ENCODE results near the gene PIN1. TPM values are rescaled to one million over a fixed set of nuclear protein-coding genes. Genes with fewer than 3 reads are reported as not detected.

The PIN1 gene
- total RNA-seq, 1 donor from 2014 or later: 92.3 TPM

DNA sequence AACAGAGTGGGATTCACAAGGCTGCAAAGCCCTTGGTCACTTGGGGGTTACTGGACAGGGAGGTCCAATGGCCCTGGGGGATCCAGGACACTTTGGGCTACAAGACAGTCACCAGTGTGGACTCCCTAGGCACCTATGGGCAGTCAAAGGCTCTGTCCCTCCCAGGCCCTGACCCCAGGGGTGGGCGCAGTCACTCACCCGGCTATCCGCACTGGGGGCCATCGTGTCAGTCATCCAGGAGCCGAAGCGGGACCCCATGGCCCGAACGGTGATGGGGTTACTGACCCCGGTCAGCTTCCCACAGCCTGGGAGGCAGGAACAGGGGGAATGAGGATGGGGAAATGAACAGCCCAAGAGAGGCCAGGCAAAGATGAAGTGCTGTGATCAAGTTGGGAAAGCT, 21.5 kb downstream of the PIN1 start:
- no peak for DNase-seq (ENCODE audit: low read depth)

DNA sequence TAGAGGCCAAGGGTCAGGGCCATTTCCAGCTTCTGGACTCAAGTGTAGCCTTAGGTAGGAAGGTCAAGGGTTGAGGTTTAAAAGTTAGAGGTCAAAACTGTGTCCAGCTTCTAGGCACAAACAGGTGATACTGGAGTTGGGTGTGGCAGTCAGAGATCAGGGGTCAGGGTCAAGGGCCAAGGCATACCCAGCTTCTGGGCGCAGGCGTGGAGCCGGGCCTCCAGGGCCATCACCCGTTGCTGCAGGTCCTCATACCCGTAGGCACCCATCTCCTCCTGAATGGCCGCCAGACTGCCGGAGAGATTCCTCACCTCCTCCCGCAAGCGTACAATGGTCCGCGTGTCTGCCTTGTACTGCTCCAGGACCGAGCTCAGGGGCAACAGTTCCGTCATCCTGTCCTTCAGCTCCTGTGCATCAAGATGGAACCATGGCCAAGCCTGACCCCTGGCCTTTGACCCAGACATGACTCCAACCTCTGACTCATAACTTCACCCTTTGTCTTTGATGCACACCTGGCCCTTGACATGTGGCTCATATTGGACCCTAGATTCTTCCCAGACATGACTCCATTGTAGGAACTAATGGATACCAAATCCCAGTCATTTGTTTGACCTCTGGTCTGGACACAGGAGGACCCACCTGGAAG, 22.1 kb downstream of the PIN1 start:
- DNase-seq (ENCODE audit: low read depth): no peak

DNA sequence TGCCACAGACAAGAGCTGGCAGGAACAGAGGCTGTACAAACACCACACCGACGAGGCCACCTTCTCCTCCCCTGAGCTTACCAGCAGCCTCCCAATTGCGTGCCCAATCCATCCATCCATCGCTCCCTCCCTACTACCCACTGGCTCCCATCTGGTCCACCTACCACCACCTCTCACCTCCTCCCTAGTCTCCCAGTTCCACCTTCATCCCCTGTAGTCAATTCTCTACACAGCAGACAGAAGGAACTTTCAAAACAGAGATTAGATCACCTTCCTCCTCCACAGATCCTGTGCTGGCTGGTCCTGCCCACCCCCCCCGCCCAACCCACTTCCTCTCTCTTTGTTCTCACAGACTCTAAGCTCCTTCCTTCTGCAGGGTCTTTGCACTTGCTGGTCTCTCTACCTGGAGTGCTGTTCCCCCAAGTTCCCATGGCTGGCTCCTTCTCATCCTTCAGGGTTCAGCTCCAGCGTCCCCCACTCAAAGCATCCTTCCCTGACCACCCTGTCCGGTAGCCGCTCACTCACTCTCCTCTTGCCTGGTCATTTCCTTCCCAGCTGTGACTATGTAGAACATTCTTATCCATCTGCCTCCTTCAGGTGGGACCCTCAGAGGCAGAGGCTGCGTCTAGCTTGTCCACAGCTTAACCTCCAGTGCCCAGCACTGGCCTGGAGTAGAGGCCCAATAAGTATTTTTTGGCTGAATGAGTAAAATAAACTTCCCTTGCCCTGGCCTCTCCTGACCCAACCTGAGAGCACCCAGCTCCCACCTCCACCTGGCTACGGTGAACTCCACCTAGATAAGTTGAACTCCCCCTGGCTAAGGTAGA, 23.0 kb downstream of the PIN1 start:
- no peak for DNase-seq (ENCODE audit: low read depth)

DNA sequence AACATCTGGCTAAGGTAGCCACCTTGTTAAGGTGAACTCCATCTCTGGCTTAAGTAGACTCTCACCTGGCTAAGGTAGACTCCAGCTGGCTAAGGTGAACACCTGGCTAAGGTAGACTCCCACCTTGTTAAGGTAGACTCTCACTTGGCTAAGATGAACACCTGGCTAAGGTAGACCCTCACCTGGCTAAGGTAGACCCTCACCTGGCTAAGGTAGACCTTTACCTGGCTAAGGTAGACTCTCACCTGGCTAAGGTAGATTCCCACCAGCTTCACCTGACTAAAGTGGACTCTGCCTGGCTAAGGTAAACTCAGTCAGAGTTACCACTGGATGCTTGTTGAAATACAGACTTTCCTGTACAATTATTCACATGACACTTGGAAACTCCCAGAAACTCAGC, 23.6 kb downstream of the PIN1 start:
- no peak for DNase-seq (ENCODE audit: low read depth)

DNA sequence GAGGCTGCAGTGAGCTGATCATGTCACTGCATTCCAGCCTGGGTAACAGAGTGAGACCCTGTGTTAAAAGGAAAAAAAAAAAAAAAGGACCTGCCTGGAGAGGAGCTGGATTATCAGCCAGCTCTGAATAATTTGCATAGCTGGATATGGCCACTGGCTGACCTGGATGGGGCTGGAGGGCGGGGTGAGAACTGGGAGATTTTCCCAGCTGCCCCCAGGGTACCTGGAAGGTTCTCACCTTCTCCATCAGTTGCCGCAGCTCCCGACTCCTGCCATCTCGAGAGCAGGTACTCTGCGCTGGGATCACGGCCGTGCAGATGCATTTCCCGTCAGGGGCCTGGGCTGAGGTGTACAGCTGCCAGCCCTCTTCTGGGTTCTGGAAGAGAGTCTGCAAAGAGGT, 25.3 kb downstream of the PIN1 start:
- no peak for DNase-seq (ENCODE audit: low read depth)

DNA sequence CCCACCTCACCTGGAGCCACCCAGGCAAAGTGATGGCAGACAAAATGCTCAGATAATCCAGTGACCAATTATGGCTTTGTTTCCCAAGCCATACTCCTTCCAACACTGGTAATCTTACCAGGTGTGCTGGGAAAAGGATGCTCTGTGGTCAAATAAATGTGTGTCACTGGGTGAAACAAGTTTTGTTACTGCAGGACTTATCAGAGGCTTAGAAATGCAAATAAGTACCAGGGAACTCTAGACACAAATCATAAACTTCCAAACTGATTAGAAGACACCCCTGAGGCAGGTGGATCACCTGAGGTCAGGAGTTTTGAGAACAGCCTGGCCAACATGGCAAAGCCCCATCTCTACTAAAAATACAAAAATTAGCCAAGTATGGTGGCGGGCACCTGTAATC, 26.4 kb downstream of the PIN1 start:
- DNase-seq (ENCODE audit: low read depth): no peak

DNA sequence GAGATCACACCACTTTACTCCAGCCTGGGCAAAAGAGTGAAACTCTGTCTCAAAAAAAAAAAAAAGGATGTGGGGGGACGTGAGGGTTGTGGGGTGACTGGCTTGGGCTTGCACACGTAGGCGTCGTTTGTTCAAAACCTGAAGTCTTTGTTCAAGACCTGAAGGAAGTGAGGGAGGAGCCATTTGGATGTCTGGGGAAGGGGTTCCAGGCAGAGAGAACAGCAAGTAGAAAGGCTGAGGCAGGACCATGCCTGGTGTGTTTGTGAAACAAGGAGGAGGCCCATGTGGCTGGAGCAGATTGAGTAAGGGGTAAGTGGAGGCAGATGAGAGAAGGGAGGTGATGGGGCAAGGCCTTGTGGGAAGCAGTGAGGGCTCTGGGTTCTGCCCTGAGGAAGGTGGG, 27.8 kb downstream of the PIN1 start:
- no peak for DNase-seq (ENCODE audit: low read depth)

DNA sequence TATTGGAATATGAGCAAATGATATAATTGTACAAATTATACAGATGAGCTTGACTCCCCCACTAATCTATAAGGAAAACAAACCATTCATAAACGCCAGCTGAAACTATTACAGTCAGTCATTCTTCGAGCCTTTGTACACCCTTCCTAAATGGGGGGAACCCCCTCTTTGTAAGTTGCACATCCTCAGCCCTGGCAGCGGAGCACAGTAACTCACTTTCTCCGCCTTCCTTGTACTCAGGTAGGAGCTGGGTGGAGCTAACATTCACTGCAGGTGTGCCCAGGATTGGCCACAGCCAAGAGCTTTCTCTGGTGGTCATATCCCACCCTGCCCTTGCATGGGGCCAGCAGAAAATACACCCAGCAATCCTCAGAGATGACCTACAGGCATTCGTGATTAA, 28.6 kb downstream of the PIN1 start:
- no peak for DNase-seq (ENCODE audit: low read depth)

DNA sequence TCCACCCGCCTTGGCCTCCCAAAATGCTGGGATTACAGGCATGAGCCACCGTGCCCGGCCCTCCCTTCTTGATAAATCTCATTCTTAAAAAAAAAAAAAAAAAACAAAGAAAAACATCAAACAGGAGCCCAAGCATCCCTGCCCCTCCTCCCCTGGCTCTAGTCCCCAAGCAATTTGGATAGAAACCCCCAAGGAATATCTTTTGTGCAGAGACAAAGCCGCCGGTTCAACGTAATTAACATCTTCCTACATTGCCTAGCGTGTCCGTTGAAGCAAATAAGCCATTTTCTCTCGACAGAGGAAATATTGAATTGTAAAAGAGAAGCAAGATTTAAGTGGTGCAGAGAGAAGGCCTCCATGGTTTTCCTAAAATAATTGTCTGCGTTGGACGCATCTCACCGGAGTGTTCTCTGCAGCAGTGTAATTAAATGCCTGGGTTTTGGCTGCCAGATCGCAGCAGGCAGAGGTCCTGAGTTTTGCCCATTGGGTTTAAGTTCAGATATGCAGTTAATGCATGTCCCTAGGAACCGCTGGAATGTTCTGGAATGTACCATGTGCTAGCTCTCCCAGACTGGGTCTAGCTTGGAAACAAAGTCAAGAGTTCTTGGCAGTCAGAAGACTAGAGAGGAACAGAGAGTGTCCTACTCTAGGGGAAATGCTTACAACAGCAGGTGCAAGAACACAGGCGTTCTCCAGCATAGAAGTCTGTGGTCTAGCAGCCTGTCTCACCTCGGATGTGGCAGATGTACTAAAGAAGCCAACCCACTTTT, 30.8 kb downstream of the PIN1 start:
- DNase-seq (ENCODE audit: low read depth): no peak

DNA sequence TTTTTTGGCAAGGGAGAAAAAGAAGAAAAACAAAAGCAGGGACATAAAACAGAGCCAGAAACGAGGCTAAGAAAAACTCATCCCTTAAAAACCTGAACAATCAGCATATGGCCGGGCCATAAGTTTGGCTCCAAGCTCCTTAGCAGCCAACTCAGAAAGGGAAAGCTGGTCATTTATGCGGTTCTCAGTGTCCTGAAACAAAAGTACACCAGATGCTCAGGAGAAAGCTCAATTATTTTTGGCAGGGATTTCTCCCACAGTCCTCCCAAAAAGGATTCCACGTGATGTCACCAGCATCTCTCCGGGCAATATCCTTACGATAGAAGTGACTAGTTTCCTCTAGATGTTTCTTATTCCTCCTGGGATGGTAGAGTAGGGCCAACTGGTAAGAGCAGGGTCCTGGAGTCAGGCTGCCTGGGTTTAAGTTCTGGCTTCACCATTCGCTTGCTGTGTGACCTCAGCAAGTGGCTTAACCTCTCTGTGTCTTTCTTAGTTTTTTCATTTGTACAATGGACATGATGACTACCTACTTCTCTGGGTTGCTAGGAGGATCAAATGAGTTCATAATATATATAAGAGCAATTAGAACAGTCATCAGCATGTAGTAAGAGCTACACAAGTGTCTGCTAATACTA, 34.0 kb downstream of the PIN1 start:
- DNase-seq (ENCODE audit: low read depth): no peak

DNA sequence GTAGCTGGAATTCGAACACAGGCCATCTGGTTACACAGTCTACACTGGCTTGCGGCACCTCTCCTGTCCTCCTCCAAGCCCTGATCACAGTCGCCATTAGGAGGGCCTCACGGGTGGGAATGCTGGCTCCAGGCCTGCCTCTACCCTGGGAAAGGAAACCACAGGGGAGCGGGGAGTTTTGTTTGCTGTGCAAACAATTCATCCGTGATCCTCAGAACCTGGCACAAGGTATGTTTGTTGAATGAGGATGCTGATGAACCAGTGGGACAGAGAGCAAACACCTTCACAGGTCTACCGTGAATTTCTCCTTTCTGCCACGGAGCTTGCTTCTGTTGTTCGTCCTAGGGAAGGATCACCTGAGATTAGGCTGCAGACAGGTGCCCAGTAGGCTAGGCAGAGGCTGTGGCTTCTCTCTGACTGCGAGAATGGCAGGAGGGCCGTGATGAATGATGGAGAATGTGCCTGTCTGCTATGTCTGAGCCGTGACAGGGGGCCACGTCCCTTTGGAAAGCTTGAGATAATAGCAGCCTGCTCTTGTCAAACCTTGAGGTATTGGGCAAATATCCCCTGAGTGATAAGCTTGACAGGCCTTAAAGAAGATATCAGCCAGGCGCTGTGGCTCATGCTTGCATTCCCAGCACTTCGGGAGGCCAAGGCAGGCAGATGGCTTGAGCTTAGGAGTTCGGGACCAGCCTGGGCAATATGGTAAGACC, 36.7 kb downstream of the PIN1 start:
- DNase-seq (ENCODE audit: low read depth): no peak

DNA sequence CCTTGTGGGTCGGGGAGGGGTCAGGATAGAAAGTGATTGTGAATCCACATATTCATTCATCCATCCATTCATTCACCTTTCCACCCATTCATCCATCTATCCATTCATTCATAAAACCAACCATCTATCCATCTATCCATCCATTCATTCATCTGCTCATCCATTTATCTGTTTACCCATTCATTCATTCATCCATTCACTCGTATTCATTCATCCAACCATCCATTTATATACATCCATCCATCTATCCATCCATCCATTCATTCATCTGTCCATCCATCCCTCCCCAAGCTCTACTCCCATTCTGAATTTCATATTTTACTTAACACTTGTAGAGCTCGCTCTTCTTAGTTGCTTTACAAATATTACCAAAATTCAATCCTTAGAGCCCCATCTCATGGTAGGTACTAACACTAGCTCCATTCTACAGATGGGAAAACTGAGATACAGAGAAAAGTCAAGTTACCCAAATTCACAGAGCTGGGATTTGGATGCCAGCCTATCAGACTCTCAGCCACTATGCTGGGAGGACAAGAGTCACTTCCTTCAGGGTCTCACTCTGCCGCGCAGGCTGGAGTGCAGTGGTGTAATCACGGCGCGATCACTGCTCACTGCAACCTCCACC, 37.6 kb downstream of the PIN1 start:
- DNase-seq (ENCODE audit: low read depth): no peak

DNA sequence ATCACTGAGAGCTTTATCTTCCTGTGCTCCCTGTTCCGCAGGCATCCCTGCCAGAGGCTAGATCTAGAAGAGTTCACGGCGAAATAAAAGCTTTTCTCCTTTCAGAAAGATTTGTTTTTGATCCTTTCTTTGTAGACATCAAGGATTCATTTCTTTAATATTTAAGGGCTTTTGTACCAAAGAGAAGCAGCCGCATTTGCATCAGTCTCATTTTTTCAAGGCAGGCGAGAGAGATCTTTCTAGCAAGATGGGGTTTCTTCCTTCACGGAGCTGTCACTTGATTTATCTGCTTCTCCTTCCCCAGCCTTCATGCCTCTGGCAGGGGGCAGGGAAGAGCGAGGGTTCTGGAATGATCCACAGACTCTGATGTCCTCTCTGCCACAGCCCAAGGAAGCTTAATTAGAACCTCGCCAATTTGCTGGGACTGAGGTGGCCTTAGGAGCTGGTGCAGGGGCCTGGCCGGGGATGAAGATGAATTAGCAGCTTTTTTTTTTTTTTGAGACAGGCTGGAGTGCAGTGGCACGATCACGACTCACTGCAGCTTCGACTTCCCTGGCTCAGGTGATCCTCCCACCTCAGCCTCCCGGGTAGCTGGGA, 40.0 kb downstream of the PIN1 start:
- no peak for DNase-seq (ENCODE audit: low read depth)

DNA sequence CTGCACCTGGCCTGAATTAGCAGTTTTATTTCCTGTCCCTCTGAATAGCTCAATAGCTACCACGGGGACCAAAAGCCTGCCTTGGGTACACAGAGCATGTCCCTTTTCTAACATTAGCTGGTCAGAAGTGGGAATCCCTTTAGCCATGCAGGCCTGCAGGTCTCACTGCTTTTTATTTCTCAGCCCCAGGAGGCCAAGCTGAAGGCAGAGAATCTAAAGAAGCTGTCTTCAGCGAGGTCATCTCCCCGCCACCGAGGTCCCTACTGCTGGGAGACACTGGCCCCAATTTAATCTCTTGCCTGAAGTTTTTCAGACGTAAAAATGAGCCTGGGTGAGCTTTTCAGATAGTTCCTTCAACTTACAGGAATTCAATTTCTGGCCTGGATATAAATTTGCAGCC, 40.7 kb downstream of the PIN1 start:
- no peak for DNase-seq (ENCODE audit: low read depth)

DNA sequence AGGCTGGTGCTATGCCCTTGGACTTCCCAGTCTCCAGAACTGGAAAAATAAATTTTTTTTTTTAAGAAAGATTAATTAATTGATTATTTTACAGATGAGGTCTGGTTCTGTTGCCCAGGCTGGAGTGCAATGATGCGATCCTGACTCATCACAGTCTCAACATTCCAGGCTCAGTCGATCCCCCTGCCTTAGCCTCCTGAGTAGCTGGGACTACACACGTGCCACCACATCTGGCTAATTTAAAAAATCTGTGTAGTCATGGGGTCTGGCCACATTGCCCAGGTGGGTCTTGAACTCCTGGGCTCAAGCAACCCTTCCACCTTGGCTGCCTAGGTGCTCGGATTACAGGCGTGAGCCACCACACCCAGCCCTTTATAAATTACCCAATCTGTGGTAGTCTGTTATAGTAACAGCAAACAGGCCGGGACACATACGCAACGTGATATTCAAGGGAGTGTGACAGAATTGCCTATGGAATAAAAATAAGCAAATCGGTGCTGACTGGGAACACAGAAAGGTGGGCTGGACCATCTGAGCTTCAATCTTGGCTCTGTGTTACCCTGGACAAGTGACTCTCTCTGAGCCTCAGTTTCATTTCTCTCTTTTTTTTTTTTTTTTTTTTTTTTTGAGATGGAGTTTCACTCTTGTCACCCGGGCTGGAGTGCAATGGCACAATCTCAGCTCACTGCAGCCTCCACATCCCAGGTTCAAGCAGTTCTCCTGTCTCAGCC, 42.8 kb downstream of the PIN1 start:
- no peak for DNase-seq (ENCODE audit: low read depth)

DNA sequence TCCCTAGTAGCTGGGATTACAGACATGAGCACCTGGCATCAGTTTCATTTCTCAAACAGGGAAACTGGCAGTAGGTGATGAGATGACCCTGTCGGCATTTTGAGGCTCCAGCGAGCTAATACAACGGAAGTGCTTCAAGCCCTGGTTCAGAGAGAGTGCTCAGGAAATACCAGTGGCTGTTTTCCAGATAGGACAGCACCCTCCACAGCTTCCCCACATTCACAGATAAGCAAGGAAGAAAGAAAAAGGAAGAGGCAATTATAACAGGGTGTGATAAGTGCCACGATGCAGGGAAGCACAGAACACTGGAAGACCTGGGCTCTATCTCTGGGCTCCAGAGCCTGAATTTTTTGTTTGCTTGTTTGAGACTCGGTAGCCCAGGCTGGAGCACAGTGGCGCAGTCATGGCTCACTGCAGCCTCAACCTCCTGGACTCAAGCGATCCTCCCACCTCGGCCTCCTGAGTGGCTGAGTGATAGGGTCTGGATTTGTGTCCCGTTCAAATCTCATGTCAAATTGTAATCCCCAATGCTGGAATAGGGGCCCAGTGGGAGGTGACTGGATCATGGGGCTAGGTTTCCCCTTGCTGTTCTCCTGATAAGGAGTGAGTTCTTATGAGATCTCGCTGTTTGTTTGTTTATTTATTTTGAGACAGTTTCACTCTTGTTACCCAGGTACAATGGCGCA, 43.5 kb downstream of the PIN1 start:
- DNase-seq (ENCODE audit: low read depth): no peak

DNA sequence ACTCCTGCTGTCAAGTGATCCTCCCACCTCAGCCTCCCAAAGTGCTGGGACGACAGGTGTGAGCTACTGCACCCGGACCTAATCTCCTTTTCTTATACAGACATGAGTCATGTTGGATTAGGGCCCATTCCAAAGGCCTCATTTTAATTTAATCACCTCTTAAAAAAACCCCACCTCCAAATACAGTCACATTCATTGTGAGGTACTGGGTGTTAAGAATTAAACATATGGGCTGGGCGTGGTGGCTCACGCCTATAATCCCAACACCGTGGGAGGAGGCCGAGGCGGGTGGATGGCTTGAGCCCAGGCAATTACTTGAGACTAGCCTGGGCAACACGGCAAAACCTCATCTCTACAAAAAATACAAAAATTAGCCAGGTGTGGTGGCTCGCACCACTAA, 46.6 kb downstream of the PIN1 start:
- DNase-seq (ENCODE audit: low read depth): no peak

DNA sequence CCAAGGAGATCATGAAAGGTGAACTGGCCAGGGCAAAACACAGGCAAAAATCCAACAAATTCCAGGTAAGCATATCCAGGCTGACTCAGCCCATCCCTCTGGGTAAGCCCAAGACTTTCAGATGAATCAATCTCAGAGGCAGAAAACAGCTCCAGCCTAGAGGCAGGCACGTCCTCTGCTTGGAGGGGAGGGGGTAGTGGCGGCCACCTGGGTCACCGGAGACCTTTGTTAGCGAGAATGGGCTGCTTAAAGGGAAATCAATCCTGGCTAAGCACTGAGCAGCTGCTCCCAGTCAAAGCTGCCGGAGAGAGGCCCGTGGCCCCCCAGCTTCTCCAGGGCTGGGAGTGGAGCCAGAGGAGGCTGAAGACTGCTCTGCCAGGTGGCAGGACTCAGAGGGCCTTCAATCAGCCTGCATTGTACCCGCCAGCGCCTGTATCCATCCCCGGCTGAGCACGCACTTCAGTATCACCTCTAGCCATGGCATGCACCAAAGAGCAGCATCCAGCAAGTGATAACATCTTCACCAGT, 48.2 kb downstream of the PIN1 start:
- no peak for DNase-seq (ENCODE audit: low read depth)

DNA sequence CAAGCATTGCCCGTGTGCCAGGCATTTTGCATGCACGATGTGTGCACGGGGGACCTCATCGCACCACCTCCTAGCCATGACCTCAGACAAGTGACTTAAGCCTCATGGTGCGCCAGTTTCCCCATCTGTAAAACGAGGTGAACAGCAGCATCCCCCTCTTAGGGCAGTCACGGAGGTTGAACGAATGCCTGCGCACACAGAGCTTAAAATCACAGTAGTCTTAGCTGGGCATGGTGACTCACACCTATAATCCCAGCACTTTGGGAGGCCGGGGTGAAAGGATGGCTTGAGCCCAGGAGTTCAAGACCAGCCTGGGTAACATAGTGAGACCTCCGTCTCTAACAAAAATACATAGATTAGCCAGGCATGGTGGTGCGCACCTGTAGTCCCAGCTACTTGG, 48.6 kb downstream of the PIN1 start:
- DNase-seq (ENCODE audit: low read depth): no peak
